Liver (tissue), 3 donors: ENCODE data around the gene SIL1.
"Not testable (repeated sequence)": the region's sequence is repeated elsewhere in the genome, so short reads cannot be mapped to it uniquely, and the experiment has no call there.

Experiments
- EGR1 ChIP-seq, 2 donors: IDR thresholded peaks; 2 replicates each; pipeline ENCODE4 v1.6.1; 2016 to 2018; ENCODE audit warnings: antibody characterized with exemption in 2 of 2, low read depth in 2 of 2
- FOXA1 ChIP-seq: IDR thresholded peaks from 2 replicates; pipeline ENCODE4 v1.6.1; 2016; ENCODE audit warnings: antibody characterized with exemption
- JUND ChIP-seq, 2 donors: IDR thresholded peaks; 2 replicates each; pipeline ENCODE4 v1.6.1; 2016; ENCODE audit warnings: antibody characterized with exemption in 2 of 2
- NR2F2 ChIP-seq: IDR thresholded peaks from 2 replicates; pipeline ENCODE4 v1.6.1; 2016; ENCODE audit warnings: antibody characterized with exemption
- RAD21 ChIP-seq, 2 donors: IDR thresholded peaks; 2 replicates each; pipeline ENCODE4 v1.6.1; 2016; ENCODE audit warnings: antibody characterized with exemption in 2 of 2, mild to moderate bottlenecking in 2 of 2
- SP1 ChIP-seq: IDR thresholded peaks from 2 replicates; pipeline ENCODE4 v1.6.1; 2018; ENCODE audit warnings: antibody characterized with exemption, mild to moderate bottlenecking
- TAF1 ChIP-seq: conservative IDR thresholded peaks from 2 replicates; pipeline ENCODE4 v1.6.1; 2016; ENCODE audit warnings: antibody characterized with exemption, mild to moderate bottlenecking
- YY1 ChIP-seq: IDR thresholded peaks from 2 replicates; pipeline ENCODE4 v1.6.1; 2016; ENCODE audit warnings: antibody characterized with exemption, mild to moderate bottlenecking
- TF ChIP-seq, protein P1 (sequence below): fragments of 150-350 bp; IDR thresholded peaks from 2 replicates; pipeline ENCODE4 v1.5.1; 2017; ENCODE audit warnings: improper control_type of control experiment, low read depth, low read length; ENCODE audit not compliant: missing input control
- TF ChIP-seq, protein P2 (sequence below): IDR thresholded peaks from 2 replicates; pipeline ENCODE4 v1.6.1; 2016; ENCODE audit warnings: antibody characterized with exemption
- TF ChIP-seq, protein P3 (sequence below): IDR thresholded peaks from 2 replicates; pipeline ENCODE4 v1.6.1; 2016; ENCODE audit warnings: antibody characterized with exemption, mild to moderate bottlenecking
- TF ChIP-seq, protein P4 (sequence below): IDR thresholded peaks from 2 replicates; pipeline ENCODE4 v1.6.1; 2016; ENCODE audit warnings: antibody characterized with exemption
- donor health status: healthy.
- donor health status: healthy.

- TF ChIP-seq, protein P1, sequence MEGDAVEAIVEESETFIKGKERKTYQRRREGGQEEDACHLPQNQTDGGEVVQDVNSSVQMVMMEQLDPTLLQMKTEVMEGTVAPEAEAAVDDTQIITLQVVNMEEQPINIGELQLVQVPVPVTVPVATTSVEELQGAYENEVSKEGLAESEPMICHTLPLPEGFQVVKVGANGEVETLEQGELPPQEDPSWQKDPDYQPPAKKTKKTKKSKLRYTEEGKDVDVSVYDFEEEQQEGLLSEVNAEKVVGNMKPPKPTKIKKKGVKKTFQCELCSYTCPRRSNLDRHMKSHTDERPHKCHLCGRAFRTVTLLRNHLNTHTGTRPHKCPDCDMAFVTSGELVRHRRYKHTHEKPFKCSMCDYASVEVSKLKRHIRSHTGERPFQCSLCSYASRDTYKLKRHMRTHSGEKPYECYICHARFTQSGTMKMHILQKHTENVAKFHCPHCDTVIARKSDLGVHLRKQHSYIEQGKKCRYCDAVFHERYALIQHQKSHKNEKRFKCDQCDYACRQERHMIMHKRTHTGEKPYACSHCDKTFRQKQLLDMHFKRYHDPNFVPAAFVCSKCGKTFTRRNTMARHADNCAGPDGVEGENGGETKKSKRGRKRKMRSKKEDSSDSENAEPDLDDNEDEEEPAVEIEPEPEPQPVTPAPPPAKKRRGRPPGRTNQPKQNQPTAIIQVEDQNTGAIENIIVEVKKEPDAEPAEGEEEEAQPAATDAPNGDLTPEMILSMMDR: not testable (repeated sequence)
- TF ChIP-seq, protein P2, sequence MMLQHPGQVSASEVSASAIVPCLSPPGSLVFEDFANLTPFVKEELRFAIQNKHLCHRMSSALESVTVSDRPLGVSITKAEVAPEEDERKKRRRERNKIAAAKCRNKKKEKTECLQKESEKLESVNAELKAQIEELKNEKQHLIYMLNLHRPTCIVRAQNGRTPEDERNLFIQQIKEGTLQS: not testable (repeated sequence)
- not testable (repeated sequence) for TF ChIP-seq JUND (IDR thresholded peaks at IDR 0.05); YY1; TAF1; NR2F2; RAD21 (IDR thresholded peaks at IDR 0.05); SP1; FOXA1; EGR1 (IDR thresholded peaks at IDR 0.05; ENCODE audit: low read depth in 2 of 2)
- TF ChIP-seq, protein P3, sequence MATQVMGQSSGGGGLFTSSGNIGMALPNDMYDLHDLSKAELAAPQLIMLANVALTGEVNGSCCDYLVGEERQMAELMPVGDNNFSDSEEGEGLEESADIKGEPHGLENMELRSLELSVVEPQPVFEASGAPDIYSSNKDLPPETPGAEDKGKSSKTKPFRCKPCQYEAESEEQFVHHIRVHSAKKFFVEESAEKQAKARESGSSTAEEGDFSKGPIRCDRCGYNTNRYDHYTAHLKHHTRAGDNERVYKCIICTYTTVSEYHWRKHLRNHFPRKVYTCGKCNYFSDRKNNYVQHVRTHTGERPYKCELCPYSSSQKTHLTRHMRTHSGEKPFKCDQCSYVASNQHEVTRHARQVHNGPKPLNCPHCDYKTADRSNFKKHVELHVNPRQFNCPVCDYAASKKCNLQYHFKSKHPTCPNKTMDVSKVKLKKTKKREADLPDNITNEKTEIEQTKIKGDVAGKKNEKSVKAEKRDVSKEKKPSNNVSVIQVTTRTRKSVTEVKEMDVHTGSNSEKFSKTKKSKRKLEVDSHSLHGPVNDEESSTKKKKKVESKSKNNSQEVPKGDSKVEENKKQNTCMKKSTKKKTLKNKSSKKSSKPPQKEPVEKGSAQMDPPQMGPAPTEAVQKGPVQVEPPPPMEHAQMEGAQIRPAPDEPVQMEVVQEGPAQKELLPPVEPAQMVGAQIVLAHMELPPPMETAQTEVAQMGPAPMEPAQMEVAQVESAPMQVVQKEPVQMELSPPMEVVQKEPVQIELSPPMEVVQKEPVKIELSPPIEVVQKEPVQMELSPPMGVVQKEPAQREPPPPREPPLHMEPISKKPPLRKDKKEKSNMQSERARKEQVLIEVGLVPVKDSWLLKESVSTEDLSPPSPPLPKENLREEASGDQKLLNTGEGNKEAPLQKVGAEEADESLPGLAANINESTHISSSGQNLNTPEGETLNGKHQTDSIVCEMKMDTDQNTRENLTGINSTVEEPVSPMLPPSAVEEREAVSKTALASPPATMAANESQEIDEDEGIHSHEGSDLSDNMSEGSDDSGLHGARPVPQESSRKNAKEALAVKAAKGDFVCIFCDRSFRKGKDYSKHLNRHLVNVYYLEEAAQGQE: not testable (repeated sequence)
- TF ChIP-seq, protein P4, sequence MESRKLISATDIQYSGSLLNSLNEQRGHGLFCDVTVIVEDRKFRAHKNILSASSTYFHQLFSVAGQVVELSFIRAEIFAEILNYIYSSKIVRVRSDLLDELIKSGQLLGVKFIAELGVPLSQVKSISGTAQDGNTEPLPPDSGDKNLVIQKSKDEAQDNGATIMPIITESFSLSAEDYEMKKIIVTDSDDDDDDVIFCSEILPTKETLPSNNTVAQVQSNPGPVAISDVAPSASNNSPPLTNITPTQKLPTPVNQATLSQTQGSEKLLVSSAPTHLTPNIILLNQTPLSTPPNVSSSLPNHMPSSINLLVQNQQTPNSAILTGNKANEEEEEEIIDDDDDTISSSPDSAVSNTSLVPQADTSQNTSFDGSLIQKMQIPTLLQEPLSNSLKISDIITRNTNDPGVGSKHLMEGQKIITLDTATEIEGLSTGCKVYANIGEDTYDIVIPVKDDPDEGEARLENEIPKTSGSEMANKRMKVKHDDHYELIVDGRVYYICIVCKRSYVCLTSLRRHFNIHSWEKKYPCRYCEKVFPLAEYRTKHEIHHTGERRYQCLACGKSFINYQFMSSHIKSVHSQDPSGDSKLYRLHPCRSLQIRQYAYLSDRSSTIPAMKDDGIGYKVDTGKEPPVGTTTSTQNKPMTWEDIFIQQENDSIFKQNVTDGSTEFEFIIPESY: not testable (repeated sequence)
These were observed 187.0 kb downstream of the SIL1 start for GRCh38 chr5:139011156-139011555.
